ENCODE data around the gene OSBPL6. TPM values are rescaled to one million over a fixed set of nuclear protein-coding genes. Genes with fewer than 3 reads are reported as not detected.

OSBPL6 gene
- total RNA-seq, 1 experiment from 2014 or later = 4.6 TPM

DNA sequence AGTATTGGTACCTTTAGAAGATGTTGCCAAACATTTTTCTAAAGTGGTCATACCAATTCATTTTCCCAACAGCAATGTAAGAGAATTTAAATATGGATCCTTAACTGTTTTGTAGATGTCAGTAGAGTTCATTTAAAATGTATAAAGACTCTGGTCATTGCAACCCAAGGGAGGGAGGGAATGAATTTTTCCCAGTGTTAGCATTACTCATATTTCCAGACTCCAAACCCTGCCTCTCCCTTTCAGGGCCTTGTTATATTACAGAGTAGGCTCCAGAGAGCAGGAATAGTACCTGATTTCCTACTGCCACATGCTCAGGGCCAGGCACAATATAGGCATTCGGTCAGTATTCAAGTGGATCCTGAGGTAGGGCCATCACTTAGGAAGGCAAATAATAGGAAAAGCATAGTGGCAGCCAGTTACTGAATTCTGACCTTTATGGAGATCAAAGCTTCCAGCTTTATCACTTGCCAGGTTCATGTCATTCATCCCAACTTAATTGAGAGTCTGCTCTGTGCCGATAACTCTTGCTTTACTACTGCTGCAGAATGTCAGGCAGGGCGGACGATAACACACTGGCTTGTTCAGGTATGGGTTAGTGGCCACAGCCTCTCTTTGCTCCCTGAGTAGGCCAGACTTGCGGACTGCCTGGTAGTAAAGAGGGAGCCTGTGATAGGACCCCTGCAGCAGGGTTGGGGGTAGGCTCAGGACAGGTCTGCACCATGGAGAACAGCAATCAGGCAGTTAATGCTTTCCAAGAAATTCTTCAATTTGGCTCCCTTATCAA is 75.3 kb downstream of the OSBPL6 start:
- Histone ChIP-seq H3K14ac (ENCODE audit: insufficient read depth, low read length) (no peak overlapping the region), H2BK120ac (ENCODE audit: low read depth, low read length, poor library complexity, severe bottlenecking) (no peak overlapping the region), H3K4me2 (ENCODE audit: insufficient read depth, insufficient read length, low read length) (no peak overlapping the region), H2AK5ac (ENCODE audit: insufficient read length, low read length) (no peak overlapping the region), H4K91ac (ENCODE audit: insufficient read length, low read depth, low read length) (no peak overlapping the region), H3K27me3 (ENCODE audit: insufficient read depth, low read length) (no peaks in the 10 kb centered on the region), H2BK5ac (ENCODE audit: insufficient read length, low read length) (no peak overlapping the region), H2AFZ (ENCODE audit: low read length) (no peak overlapping the region), H3K4me1 (ENCODE audit: insufficient read depth, low read length) (peaks cover 2% of the 10 kb centered on the region; the same call in 1 of the 2 replicates), H2BK12ac (ENCODE audit: insufficient read length, low read depth, low read length) (no peak overlapping the region), H3K27ac (ENCODE audit: insufficient read length, low read depth, low read length) (no peak overlapping the region), H3K9me3 (ENCODE audit: control insufficient read depth, low read depth, low read length) (no peaks in the 10 kb centered on the region), H4K5ac (ENCODE audit: insufficient read length, low read depth, low read length) (no peak overlapping the region), H4K8ac (replicated peaks; ENCODE audit: insufficient read length, low read depth, low read length) (no peak overlapping the region), H3K18ac (ENCODE audit: insufficient read length, low read depth, low read length) (no peak overlapping the region), H3K56ac (ENCODE audit: insufficient read length, low read depth, low read length) (no peak overlapping the region), H2BK20ac (ENCODE audit: low read depth, low read length, poor library complexity, severe bottlenecking) (no peak overlapping the region), H2BK15ac (ENCODE audit: low read depth, low read length) (no peak overlapping the region), H3K79me1 (ENCODE audit: insufficient read depth, low read depth, low read length, poor library complexity, severe bottlenecking) (no peaks in the 10 kb centered on the region), H3T11ph (ENCODE audit: low read length) (no peak overlapping the region), H3K23me2 (ENCODE audit: insufficient read length, low read depth, low read length, poor library complexity, severe bottlenecking) (no peaks in the 10 kb centered on the region), H3K79me2 (ENCODE audit: insufficient read depth, low read length) (no peaks in the 10 kb centered on the region), H4K20me1 (ENCODE audit: control insufficient read depth, insufficient read depth, insufficient read length) (no peaks in the 10 kb centered on the region), H3K9ac (ENCODE audit: extremely low read depth, insufficient read length, low read length) (no peak overlapping the region), H3K23ac (ENCODE audit: insufficient read length, low read depth, low read length) (no peak overlapping the region), H3K4ac (ENCODE audit: low read depth, low read length) (no peak overlapping the region)
- WGBS (ENCODE audit: extremely low coverage, insufficient read length, low lambda C conversion rate) = no CpG with 5 or more reads among the region's 5 CpGs
- H3K36me3 Mint-ChIP-seq (ENCODE audit: insufficient read depth in 1 of 3, low read depth in 3 of 3) = no peaks in the 10 kb centered on the region; a peak in 1 of 7 replicates
- no peaks in the 10 kb centered on the region for H3K27me3 Mint-ChIP-seq (ENCODE audit: low read depth)
- no peak for DNase-seq
- peaks cover 25 to 29% of the 10 kb centered on the region in 2 experiments for H3K4me1 Mint-ChIP-seq
- H3K4me3 Mint-ChIP-seq = no peak overlapping the region
- no peak overlapping the region; a peak in 1 of 7 replicates for H3K27ac Mint-ChIP-seq
- H3K9me3 Mint-ChIP-seq = no peaks in the 10 kb centered on the region
- no peak for TF ChIP-seq CTCF (conservative IDR thresholded peaks at IDR 0.05)

All from H9 (cell line).